ENCODE results near the gene TTC7B. TPM values are rescaled to one million over a fixed set of nuclear protein-coding genes. Genes with fewer than 3 reads are reported as not detected.
A peak's percentile ranks its signal among the peaks of the same experiment; 100 is the strongest.

TTC7B gene
- total RNA-seq, 1 donor from 2014 or later, result 46.6 TPM

DNA sequence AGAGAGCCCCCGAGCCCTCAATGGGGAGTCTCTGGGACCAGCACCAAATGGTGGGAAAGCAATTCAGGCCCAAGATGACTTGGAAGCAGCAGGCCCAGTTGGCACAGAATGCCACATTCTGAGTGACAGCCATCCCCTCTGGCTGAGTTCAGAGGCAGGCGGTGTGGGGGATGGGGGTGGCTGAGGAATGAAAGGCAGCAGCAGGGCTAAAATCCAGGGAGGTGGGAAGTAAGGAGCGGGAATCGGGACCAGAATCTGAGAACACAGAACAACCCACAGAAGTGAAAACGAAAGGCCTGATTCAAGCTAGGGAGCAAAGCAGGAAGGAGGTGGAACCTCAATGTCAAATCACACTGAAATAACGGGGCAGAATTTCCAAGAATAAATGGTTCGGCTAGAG lies 248.2 kb downstream of the TTC7B start:
- Mint-ChIP-seq H3K4me1 (ENCODE audit: low read depth) (peaks cover 9% of the 10 kb centered on the region), H3K36me3 (ENCODE audit: insufficient read depth) (peaks cover 1% of the 10 kb centered on the region), H3K27me3 (no peaks in the 10 kb centered on the region), H3K4me3 (ENCODE audit: low read depth) (no peak overlapping the region), H3K27ac (peak overlapping the region; percentile 86), H3K9me3 (ENCODE audit: low read depth) (no peaks in the 10 kb centered on the region)
- no peak for DNase-seq (ENCODE audit: low spot score, unreplicated experiment)
- TF ChIP-seq CTCF (IDR thresholded peaks at IDR 0.05; ENCODE audit: unreplicated experiment), result no peak

DNA sequence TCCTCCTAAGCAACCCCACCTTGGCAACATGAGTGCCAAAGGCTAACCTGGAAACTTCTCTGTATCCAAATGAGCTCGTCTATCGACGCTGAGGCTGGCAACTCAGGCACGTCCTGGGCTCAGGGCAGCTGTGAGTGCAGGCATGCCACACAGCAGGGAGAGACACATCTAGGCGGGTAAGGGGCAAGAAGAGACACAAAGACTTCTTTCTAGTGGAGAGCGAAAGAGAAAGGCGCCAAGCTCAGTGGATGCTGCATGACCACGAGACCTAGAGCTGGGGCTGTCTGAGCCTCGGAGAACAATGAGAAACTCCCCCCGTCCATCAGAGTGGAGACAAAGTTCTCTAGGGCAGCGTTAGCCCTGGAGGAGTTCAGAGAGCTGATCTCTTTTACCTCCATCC lies 249.0 kb downstream of the TTC7B start:
- no peak for DNase-seq (ENCODE audit: low spot score, unreplicated experiment)
- Mint-ChIP-seq H3K9me3 (ENCODE audit: low read depth) (no peaks in the 10 kb centered on the region), H3K36me3 (ENCODE audit: insufficient read depth) (peaks cover 1% of the 10 kb centered on the region), H3K4me1 (ENCODE audit: low read depth) (peaks cover 9% of the 10 kb centered on the region), H3K4me3 (ENCODE audit: low read depth) (no peak overlapping the region), H3K27ac (peak overlapping the region; percentile 69), H3K27me3 (no peaks in the 10 kb centered on the region)
- TF ChIP-seq CTCF (IDR thresholded peaks at IDR 0.05; ENCODE audit: unreplicated experiment), result no peak

- Mint-ChIP-seq H3K27me3 (no peaks in the 10 kb centered on the region), H3K4me3 (ENCODE audit: low read depth) (no peak overlapping the region), H3K4me1 (ENCODE audit: low read depth) (peaks cover 9% of the 10 kb centered on the region), H3K36me3 (ENCODE audit: insufficient read depth) (no peaks in the 10 kb centered on the region), H3K9me3 (ENCODE audit: low read depth) (no peaks in the 10 kb centered on the region), H3K27ac (no peak overlapping the region)
- TF ChIP-seq CTCF (IDR thresholded peaks at IDR 0.05; ENCODE audit: unreplicated experiment), result no peak
- DNase-seq (ENCODE audit: low spot score, unreplicated experiment), result no peak
Measured at GRCh38 chr14:90566481-90566880, 249.7 kb downstream of the TTC7B start.

- Mint-ChIP-seq H3K27ac (no peak overlapping the region), H3K27me3 (no peaks in the 10 kb centered on the region), H3K4me3 (ENCODE audit: low read depth) (no peak overlapping the region), H3K36me3 (ENCODE audit: insufficient read depth) (no peaks in the 10 kb centered on the region), H3K4me1 (ENCODE audit: low read depth) (peaks cover 9% of the 10 kb centered on the region), H3K9me3 (ENCODE audit: low read depth) (no peaks in the 10 kb centered on the region)
- DNase-seq (ENCODE audit: low spot score, unreplicated experiment), result no peak
- TF ChIP-seq CTCF (IDR thresholded peaks at IDR 0.05; ENCODE audit: unreplicated experiment), result no peak
Measured at GRCh38 chr14:90564496-90564895, 251.7 kb downstream of the TTC7B start.

DNA sequence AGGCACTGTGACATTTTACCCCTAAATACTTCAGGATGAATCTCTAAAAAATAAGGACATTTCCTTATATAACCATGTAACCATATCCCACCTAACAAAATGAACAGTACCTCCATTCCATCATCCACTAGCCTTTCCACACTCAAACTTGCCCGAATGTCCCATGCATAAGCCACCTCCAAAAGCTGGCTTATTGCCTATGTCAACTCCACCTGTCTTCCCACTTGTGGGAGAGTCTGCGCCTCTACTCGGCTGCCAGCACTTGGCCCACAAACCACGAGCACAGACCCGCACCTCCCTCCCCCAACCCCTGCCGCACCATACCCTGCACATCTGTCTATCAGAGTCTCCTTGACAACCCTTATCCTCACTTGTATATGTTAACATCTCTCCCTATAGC lies 253.6 kb downstream of the TTC7B start:
- Mint-ChIP-seq H3K36me3 (ENCODE audit: insufficient read depth) (no peaks in the 10 kb centered on the region), H3K27me3 (no peaks in the 10 kb centered on the region), H3K4me1 (ENCODE audit: low read depth) (peaks cover 9% of the 10 kb centered on the region), H3K9me3 (ENCODE audit: low read depth) (no peaks in the 10 kb centered on the region), H3K4me3 (ENCODE audit: low read depth) (no peak overlapping the region), H3K27ac (no peak overlapping the region)
- DNase-seq (ENCODE audit: low spot score, unreplicated experiment), result no peak
- no peak for TF ChIP-seq CTCF (IDR thresholded peaks at IDR 0.05; ENCODE audit: unreplicated experiment)
